NOMO-1 treated with dmso at 0.1 percent for 144 hours (cell line): Measurements from ENCODE around the gene CAPS.

Experiments used
- DNase-seq: peaks from one replicate; lab custom pipeline; 2025; ENCODE audit not compliant: unreplicated experiment; lab: John Stamatoyannopoulos, UW

CAPS gene

GRCh38 chr19:5891938-5892771 is 21.9 kb upstream of the CAPS start:
- DNase-seq = no peak

- no peak for DNase-seq
Measured at GRCh38 chr19:5892772-5893275, 21.2 kb upstream of the CAPS start.

- no peak for DNase-seq
Measured at GRCh38 chr19:5893296-5893903, 20.7 kb upstream of the CAPS start.

GRCh38 chr19:5893907-5894703 is 19.9 kb upstream of the CAPS start:
- no peak for DNase-seq

- DNase-seq = no peak
Measured at GRCh38 chr19:5894704-5895349, 19.2 kb upstream of the CAPS start.

- DNase-seq = no peak
Measured at GRCh38 chr19:5895409-5895808, 18.6 kb upstream of the CAPS start.

GRCh38 chr19:5895890-5896289 is 18.2 kb upstream of the CAPS start:
- no peak for DNase-seq

GRCh38 chr19:5896365-5897076 is 17.5 kb upstream of the CAPS start:
- no peak for DNase-seq

- no peak for DNase-seq
Measured at GRCh38 chr19:5897189-5897969, 16.7 kb upstream of the CAPS start.

- no peak for DNase-seq
Measured at GRCh38 chr19:5899728-5900526, 14.1 kb upstream of the CAPS start.

- DNase-seq = no peak
Measured at GRCh38 chr19:5900976-5901375, 13.1 kb upstream of the CAPS start.

- no peak for DNase-seq
Measured at GRCh38 chr19:5903056-5903623, 10.9 kb upstream of the CAPS start.

- DNase-seq = peak; percentile 94
Measured at GRCh38 chr19:5903624-5904351, 10.3 kb upstream of the CAPS start, which contains the start of gene NDUFA11. TSS of gene NDUFA11 (minus strand) at chr19:5903790. CDS start at chr19:5903708, 82 bp downstream.

- DNase-seq = peak; percentile 100
Measured at GRCh38 chr19:5904352-5905113, 9.5 kb upstream of the CAPS start, which contains the start of gene VMAC. TSS of gene VMAC (plus strand) at chr19:5904872. CDS start at chr19:5904891, 19 bp downstream.

- no peak for DNase-seq
Measured at GRCh38 chr19:5905114-5905778, 8.8 kb upstream of the CAPS start.

GRCh38 chr19:5907241-5907640 is 6.8 kb upstream of the CAPS start:
- DNase-seq = no peak
